ENCODE measurements around the gene FAM237A. TPM values are rescaled to one million over a fixed set of nuclear protein-coding genes. Genes with fewer than 3 reads are reported as not detected.

Gene FAM237A
- total RNA-seq, 1 donor from 2014 or later = not detected

DNA sequence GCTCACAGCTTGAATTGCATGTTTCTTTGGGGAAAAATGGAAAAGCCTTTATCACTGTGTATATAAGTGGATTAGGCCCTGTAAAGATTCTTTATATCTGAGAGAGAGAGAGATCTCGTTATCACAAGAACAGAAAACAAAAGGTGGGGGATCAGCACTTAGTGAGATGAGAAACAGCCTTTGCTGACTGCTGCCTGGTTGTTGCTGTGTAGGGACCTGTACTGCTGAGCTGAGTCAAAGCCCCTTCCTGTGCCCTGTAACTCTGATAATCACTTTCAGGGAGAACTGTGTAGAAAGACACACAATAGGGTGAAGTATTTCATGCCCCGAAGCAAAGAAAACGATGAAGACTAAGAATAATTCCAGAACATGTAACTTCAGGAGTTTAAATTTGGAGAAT is 30.6 kb upstream of the FAM237A start:
- ATAC-seq (no peak), DNase-seq (no peak)
- Histone ChIP-seq H3K9me3 (no peaks in the 10 kb centered on the region), H3K27ac (no peak overlapping the region), H3K4me3 (no peak overlapping the region), H3K27me3 (no peaks in the 10 kb centered on the region), H3K36me3 (no peaks in the 10 kb centered on the region), H3K4me1 (no peaks in the 10 kb centered on the region)
- TF ChIP-seq, protein P1, sequence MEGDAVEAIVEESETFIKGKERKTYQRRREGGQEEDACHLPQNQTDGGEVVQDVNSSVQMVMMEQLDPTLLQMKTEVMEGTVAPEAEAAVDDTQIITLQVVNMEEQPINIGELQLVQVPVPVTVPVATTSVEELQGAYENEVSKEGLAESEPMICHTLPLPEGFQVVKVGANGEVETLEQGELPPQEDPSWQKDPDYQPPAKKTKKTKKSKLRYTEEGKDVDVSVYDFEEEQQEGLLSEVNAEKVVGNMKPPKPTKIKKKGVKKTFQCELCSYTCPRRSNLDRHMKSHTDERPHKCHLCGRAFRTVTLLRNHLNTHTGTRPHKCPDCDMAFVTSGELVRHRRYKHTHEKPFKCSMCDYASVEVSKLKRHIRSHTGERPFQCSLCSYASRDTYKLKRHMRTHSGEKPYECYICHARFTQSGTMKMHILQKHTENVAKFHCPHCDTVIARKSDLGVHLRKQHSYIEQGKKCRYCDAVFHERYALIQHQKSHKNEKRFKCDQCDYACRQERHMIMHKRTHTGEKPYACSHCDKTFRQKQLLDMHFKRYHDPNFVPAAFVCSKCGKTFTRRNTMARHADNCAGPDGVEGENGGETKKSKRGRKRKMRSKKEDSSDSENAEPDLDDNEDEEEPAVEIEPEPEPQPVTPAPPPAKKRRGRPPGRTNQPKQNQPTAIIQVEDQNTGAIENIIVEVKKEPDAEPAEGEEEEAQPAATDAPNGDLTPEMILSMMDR (IDR thresholded peaks at IDR 0.05) = no peak
- intact Hi-C loops (cut with DNase I) = no loop called here

DNA sequence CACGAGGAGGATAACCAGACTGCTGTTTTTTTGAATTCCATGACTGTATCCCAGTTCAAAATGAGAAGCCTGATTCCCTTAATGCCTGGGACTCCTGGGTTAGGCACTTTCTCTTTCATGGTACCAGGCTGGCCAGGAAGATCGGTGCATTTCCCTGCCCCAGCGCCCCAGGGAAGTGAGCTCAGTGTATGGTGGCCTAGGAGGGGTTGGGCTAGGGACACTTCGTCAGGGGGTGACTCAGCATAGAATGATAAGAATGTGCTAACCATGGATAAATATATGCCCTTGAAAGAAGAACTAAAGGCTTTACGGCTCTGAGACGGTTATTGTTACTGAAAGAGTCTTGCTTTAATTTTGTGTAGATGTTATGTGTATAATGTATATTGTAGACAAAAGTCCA is 27.5 kb upstream of the FAM237A start:
- Histone ChIP-seq H3K4me3 (no peak overlapping the region), H3K4me1 (no peaks in the 10 kb centered on the region), H3K9me3 (no peaks in the 10 kb centered on the region), H3K27ac (no peak overlapping the region), H3K36me3 (no peaks in the 10 kb centered on the region), H3K27me3 (no peaks in the 10 kb centered on the region)
- no peak for ATAC-seq
- no peak for DNase-seq
- intact Hi-C loops (cut with DNase I) = no loop called here
- TF ChIP-seq, protein P1 (IDR thresholded peaks at IDR 0.05) = no peak

DNA sequence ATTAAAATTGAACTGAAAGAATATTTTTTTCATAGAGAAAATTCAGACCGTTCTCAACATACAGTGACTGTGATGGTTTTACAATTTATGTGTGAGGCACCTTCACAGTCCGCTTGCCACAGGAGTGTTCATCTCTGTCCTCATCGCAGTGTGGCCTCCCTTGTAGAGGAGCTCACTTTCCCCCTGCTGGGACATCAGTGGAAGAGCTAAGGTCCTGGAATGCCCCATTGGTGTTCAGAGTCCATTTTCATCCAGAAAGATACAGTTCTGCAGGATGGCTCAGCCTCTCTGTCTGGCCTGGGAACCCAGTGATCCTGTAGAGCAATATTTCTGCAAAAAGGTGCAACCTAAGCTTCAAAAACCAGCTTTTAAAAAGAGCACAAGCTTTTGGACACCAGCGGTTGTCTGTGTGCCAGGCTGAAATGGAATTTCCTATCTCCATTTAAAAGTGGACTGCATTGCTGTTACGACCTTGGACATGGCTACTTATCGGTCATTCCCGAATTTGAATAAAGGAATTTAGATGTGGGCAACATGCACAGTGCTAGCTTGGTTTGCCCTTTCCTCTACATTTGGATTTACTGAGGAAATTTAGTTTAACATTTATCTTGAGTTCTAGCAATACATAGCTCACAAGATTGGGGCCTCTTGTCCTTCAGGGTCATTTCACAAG is 26.7 kb upstream of the FAM237A start:
- no peaks in the 10 kb centered on the region for H3K9me3 ChIP-seq
- no peaks in the 10 kb centered on the region for H3K27me3 ChIP-seq
- intact Hi-C loops (cut with DNase I) = no loop called here
- no peak for ATAC-seq
- no peaks in the 10 kb centered on the region for H3K36me3 ChIP-seq
- no peaks in the 10 kb centered on the region for H3K4me1 ChIP-seq
- TF ChIP-seq, protein P1 (IDR thresholded peaks at IDR 0.05) = no peak
- no peak for DNase-seq
- no peak overlapping the region for H3K4me3 ChIP-seq
- no peak overlapping the region for H3K27ac ChIP-seq

DNA sequence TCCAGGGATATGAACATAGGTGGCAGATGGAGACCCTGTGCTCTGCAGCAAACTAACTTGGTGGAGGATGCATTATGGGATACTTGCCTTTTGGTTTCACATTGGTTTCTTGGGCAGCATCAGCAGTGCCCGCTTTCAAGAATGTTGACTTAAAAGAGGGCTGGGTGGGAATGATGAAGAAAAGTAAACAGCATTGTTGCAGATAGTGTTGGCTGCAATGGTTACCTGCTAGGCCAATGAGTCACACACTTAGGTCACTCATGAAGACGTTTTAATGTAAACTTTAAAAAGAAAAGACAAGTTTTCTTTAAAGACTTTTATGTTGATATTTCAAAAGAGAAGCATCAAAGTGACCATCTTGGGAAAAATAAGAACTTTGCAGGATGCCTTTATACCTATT is 26.1 kb upstream of the FAM237A start:
- Histone ChIP-seq H3K27me3 (no peaks in the 10 kb centered on the region), H3K9me3 (no peaks in the 10 kb centered on the region), H3K4me3 (no peak overlapping the region), H3K27ac (no peak overlapping the region), H3K36me3 (no peaks in the 10 kb centered on the region), H3K4me1 (no peaks in the 10 kb centered on the region)
- intact Hi-C loops (cut with DNase I) = no loop called here
- ATAC-seq (no peak), DNase-seq (no peak)
- TF ChIP-seq, protein P1 (IDR thresholded peaks at IDR 0.05) = no peak

DNA sequence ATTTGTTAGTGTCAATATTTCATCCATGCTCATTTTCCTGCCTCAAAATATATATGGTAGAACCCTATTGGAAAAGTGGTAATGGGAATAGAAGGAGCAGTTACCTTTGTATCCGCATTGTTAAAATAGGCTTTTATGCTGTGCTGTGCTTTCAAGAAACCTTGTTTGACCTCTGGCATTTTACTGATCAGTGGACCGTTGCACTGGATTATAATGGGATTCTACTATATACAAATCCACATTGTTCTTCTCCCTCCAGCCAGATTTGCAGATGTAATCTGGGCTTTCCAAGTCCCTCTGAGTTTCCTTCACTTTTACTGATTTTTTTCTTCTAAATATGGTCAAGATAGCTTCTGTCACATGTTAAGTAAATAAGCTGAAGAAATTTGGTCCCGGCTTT is 23.3 kb upstream of the FAM237A start:
- H3K36me3 ChIP-seq = no peaks in the 10 kb centered on the region
- no peaks in the 10 kb centered on the region for H3K27me3 ChIP-seq
- intact Hi-C loops (cut with DNase I) = no loop called here
- ATAC-seq (no peak), DNase-seq (no peak)
- TF ChIP-seq, protein P1 (IDR thresholded peaks at IDR 0.05) = no peak
- H3K9me3 ChIP-seq = no peaks in the 10 kb centered on the region
- no peak overlapping the region for H3K4me3 ChIP-seq
- no peaks in the 10 kb centered on the region for H3K4me1 ChIP-seq
- no peak overlapping the region for H3K27ac ChIP-seq

DNA sequence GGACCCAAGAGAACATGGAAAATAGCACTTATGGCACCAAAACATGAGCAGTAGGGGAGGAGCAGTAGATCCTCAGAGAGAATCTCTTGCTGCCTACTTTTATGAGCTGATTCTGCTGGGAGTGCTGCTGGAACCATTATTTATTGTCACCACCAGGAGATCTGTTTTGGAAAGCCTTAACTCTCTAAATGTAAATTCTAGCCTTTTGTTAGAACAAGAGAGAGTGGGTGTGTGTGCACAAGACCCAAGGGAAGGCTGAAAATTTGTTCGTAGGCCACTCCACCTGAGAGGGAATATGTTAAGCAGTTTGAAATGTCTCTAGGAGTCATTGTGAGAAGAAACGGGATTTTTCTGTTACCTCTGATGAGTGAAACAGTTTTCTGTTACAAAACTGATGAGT is 16.2 kb upstream of the FAM237A start:
- TF ChIP-seq, protein P1 (IDR thresholded peaks at IDR 0.05) = no peak
- no peak overlapping the region for H3K4me3 ChIP-seq
- H3K4me1 ChIP-seq = no peaks in the 10 kb centered on the region
- intact Hi-C loops (cut with DNase I) = no loop called here
- ATAC-seq = no peak
- no peak for DNase-seq
- no peaks in the 10 kb centered on the region for H3K27me3 ChIP-seq
- H3K36me3 ChIP-seq = no peaks in the 10 kb centered on the region
- no peaks in the 10 kb centered on the region for H3K9me3 ChIP-seq
- no peak overlapping the region for H3K27ac ChIP-seq

All from upper lobe of right lung (tissue), 1 donor.